NOMO-1 treated with DMSO at 0.1 percent for 48 hours (cell line): ENCODE measurements around the gene TM4SF18.
"Not testable (repeated sequence)": the region's sequence is repeated elsewhere in the genome, so short reads cannot be mapped to it uniquely, and the experiment has no call there.

ENCODE experiments used
- DNase-seq: peaks from one replicate; lab custom pipeline; 2025; ENCODE audit not compliant: unreplicated experiment; lab: John Stamatoyannopoulos, UW

The TM4SF18 gene, protein sequence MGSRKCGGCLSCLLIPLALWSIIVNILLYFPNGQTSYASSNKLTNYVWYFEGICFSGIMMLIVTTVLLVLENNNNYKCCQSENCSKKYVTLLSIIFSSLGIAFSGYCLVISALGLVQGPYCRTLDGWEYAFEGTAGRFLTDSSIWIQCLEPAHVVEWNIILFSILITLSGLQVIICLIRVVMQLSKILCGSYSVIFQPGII

GRCh38 chr3:149333176-149333859 is at the start of gene TM4SF18:
TM4SF18 (minus strand) TSS chr3:149333636; CDS start chr3:149333382, 254 bp downstream.
- no peak for DNase-seq

DNA sequence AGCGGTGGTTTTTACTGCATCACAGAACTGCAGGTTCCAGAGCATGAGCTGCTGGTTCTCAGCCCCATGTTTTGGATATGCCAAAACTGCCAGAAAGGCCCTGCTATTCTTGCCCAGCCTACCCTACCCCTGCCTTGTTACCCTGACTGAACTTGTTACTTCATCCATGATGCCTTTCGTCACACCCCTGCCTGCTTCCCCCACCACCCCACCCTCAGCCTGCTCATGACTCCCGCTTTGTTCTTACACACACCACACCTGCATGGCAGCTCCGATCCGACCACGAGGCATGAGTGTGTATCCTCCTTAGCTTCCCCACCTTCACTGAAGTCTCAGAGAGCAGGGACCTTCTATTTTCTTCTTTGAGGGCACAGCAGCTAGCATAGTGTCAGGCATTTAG is 49.1 kb upstream of the TM4SF18 start:
- no peak for DNase-seq

DNA sequence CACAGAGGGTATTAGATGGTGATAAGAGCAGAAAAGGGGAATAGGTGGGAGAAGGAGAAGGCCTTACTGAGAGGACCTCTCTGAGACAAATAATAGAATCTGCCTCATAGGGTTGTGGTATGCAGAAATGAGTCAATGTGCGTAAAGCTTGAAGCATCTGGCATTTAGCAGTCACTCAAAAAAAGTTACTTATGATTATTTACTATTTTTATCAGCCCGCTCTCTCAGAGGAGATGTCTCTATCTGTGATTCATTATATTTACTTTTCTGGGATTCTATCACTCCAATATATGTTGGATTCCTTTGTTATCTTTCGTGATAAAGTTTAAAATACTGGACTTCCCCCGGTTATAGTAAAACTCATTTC is 48.6 kb upstream of the TM4SF18 start:
- no peak for DNase-seq

DNA sequence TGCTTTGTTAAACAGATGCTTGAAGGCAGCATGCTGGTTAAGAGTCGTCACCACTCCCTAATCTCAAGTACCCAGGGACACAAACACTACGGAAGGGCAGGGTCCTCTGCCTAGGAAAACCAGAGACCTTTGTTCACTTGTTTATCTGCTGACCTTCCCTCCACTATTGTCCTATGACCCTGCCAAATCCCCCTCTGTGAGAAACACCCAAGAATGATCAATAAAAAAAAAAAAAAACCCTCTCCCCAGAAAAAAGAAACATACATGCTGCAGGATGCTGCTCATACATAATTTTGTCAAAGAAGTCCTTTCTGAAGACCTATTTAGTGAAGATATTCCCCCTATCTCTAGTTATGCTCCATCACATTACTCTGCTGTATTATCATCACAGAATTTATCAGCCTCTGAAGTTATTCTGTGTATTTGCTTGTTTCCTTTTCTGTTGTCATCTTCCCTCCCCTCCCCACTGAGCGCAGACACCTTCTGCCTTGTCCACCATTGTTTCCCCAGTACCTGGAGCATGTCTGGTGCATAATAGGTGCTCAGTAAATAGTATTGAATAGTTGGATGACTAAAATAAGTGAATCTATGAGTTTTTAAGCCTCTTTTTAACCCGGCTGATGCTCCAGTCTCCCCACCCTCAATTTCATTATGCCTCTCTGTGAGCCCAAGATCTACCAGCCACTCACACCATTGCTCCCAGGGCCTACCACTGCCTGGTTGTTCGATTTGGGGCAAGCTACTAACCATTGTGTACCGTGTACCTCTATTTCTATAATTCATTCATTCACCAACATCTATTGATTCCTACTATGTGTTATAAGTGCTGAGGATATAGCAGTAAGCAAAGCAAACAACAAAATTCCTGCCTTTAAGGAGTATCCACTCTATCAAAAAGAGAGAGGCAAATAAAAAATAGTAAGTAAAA is 48.0 kb upstream of the TM4SF18 start:
- no peak for DNase-seq

DNA sequence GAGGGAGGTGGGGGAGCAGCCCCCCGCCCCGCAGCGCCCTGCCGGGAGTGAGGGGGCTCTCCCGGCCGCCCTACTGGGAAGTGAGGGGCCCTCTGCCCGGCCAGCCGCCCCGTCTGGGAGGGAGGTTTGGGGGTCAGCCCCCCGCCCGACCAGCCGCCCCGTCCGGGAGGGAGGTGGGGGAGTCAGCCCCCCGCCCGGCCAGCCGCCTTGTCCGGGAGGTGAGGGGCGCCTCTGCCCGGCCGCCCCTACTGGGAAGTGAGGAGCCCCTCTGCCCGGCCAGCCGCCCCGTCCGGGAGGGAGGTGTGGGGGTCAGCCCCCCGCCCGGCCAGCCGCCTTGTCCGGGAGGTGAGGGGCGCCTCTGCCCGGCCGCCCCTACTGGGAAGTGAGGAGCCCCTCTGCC is 46.8 kb upstream of the TM4SF18 start:
- DNase-seq = not testable (repeated sequence)

GRCh38 chr3:149378478-149379309 is 45.3 kb upstream of the TM4SF18 start:
- DNase-seq = no peak

- no peak for DNase-seq
Observed at GRCh38 chr3:149377408-149378364, 44.2 kb upstream of the TM4SF18 start, which contains the start of gene TM4SF1. TM4SF1 (minus strand) TSS chr3:149377649; CDS start chr3:149377547, 102 bp downstream.

DNA sequence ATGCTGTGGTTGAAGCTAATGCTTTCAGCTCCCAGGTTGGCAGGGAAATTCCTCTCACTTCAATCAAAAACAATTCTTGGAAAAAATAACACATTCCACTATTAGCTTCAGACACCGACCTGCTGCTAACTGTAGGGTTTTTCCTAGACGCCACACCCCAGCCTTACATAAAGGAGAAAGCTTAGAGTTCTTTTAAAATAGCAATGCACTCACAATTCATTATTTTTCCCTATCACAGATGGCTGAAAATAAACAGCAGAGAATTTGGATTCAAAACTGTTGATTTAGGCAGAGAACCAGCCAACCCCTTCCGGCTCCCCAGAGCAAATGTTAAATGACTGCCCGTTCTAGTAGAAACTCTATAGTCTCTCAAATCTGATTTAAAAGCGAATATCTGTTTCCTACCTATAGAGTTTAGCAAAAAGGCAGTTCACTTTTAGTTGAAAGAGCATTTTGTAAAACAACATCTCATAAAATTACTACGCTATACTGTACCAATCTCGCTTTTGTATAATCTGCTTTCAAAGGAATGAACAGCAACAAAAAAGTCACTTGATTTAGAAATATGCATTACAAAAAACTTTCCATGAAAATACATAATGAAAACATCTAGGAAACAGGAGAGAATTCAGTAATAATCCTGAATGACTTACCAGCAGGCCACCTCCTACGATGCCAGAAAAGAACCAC is 43.4 kb upstream of the TM4SF18 start:
- no peak for DNase-seq

- DNase-seq = no peak
Observed at GRCh38 chr3:149375501-149376196, 42.2 kb upstream of the TM4SF18 start.

GRCh38 chr3:149374793-149375500 is 41.5 kb upstream of the TM4SF18 start:
- peak; percentile 46 for DNase-seq

- no peak for DNase-seq
Observed at GRCh38 chr3:149374391-149374790, 41.0 kb upstream of the TM4SF18 start.

DNA sequence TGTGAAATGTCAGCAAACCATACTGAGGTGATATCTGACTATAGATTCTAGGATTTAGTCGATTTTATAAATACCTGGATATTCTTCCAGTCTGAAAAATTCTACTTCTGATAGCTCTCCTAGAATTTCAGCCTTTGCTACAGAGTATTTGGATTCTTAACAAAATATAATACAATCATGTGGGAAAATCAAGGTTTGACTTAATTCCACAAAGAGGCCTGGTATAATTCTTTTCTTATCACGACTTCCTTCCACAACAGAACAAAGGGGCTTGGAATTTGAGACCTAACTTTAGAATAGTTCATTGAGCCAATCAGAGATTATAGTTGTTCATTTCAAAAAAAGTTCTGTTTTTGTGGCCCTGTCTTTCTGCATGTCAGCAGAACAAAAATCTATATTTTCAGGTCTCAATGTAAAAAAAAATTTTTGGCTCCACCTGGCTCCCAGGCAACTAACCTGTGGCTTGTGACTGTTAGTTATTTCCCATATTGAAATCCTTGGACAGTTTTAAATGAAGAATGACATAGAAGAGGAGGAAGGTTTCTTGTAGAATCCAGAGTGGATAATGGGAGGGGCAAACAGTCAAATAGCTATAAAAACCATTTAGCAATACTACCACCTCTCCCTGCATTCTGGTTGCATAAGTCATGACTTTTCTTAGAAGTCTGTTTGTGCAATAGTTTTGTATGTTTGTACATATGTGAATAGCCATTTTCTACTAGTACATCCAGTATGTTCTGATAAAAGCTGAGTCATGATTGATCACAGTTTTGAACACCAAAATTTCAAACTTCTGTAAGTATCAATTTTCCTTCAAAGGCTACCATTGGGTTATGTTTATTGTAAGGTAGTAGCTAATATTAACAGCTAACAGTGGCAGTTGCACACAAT is 40.0 kb upstream of the TM4SF18 start:
- DNase-seq = peak; percentile 88

GRCh38 chr3:149371723-149372114 is 38.3 kb upstream of the TM4SF18 start:
- DNase-seq = no peak

GRCh38 chr3:149371001-149371722 is 37.7 kb upstream of the TM4SF18 start:
- DNase-seq = peak; percentile 71

- DNase-seq = no peak
Observed at GRCh38 chr3:149369991-149370866, 36.8 kb upstream of the TM4SF18 start.
